ENCODE measurements around the gene GRM4. TPM values are rescaled to one million over a fixed set of nuclear protein-coding genes. Genes with fewer than 3 reads are reported as not detected.

The GRM4 gene
- total RNA-seq, 1 donor from 2014 or later: 0.29 TPM

GRCh38 chr6:34095741-34096140, 50.1 kb downstream of the GRM4 start:
- H3K4me1 ChIP-seq: no peaks in the 10 kb centered on the region
- no peak overlapping the region for H3K27ac ChIP-seq
- intact Hi-C loops (cut with DNase I): no loop called here
- H3K36me3 ChIP-seq: no peaks in the 10 kb centered on the region
- TF ChIP-seq, protein P1, sequence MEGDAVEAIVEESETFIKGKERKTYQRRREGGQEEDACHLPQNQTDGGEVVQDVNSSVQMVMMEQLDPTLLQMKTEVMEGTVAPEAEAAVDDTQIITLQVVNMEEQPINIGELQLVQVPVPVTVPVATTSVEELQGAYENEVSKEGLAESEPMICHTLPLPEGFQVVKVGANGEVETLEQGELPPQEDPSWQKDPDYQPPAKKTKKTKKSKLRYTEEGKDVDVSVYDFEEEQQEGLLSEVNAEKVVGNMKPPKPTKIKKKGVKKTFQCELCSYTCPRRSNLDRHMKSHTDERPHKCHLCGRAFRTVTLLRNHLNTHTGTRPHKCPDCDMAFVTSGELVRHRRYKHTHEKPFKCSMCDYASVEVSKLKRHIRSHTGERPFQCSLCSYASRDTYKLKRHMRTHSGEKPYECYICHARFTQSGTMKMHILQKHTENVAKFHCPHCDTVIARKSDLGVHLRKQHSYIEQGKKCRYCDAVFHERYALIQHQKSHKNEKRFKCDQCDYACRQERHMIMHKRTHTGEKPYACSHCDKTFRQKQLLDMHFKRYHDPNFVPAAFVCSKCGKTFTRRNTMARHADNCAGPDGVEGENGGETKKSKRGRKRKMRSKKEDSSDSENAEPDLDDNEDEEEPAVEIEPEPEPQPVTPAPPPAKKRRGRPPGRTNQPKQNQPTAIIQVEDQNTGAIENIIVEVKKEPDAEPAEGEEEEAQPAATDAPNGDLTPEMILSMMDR (IDR thresholded peaks at IDR 0.05): no peak
- H3K4me3 ChIP-seq: no peak overlapping the region
- H3K27me3 ChIP-seq: peaks cover 11% of the 10 kb centered on the region
- no peak for DNase-seq
- no peaks in the 10 kb centered on the region for H3K9me3 ChIP-seq
- no peak for ATAC-seq

DNA sequence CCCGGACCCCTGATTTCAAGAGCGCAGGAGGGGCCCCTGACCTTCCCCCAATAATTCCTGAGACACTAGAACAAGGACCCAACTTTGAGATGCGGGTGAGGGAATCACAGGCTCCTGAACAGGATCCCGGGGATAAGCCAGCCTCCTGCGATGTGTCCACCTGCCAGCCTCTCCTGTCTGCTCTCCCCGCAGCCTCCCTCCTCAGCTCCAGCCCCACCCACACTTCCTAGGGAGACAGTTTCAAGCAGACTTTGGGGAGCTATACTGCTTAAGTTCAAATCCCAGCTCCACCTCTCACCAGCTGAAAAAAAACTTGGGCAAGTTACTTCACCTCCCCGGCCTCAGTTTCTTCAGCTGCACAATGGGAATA, 50.8 kb downstream of the GRM4 start:
- Histone ChIP-seq H3K27ac (no peak overlapping the region), H3K27me3 (peaks cover 11% of the 10 kb centered on the region), H3K4me1 (no peaks in the 10 kb centered on the region), H3K9me3 (no peaks in the 10 kb centered on the region), H3K4me3 (no peak overlapping the region), H3K36me3 (no peaks in the 10 kb centered on the region)
- TF ChIP-seq, protein P1 (IDR thresholded peaks at IDR 0.05): no peak
- no peak for DNase-seq
- ATAC-seq: no peak
- intact Hi-C loops (cut with DNase I): no loop called here

GRCh38 chr6:34094474-34095135, 51.3 kb downstream of the GRM4 start:
- ATAC-seq (no peak), DNase-seq (no peak)
- H3K36me3 ChIP-seq: no peaks in the 10 kb centered on the region
- H3K4me3 ChIP-seq: no peak overlapping the region
- TF ChIP-seq, protein P1 (IDR thresholded peaks at IDR 0.05): no peak
- no peaks in the 10 kb centered on the region for H3K4me1 ChIP-seq
- peaks cover 11% of the 10 kb centered on the region for H3K27me3 ChIP-seq
- intact Hi-C loops (cut with DNase I): no loop called here
- H3K9me3 ChIP-seq: no peaks in the 10 kb centered on the region
- no peak overlapping the region for H3K27ac ChIP-seq

DNA sequence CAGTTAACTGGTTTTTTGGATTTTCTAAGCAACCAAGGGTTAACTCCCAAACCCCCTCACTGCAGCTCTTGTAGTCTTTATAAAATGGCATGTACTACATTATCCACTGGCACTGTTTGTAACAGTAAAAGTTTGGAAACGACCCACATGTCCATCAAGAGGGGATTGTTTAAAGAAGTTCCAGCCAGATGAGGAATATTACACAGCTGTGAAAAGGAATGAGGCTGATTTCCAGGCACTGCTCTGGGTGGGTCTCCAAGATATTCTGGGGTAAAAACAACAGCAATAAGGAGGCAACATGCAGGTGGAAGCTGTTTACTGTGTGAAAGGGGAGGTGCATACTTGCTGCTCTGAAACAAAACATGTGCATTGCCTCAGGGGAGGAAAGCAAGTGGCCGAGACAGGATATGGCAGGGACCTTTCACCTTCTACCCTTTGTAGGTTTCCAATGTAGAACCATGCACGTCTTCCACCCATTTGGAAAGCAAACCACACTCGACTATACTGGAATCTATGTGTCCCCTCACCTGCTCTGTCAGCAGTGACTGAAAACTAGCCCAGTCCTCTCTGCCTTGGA, 51.9 kb downstream of the GRM4 start:
- ATAC-seq (no peak), DNase-seq (no peak)
- no peak overlapping the region for H3K27ac ChIP-seq
- intact Hi-C loops (cut with DNase I): no loop called here
- TF ChIP-seq, protein P1 (IDR thresholded peaks at IDR 0.05): no peak
- H3K27me3 ChIP-seq: peaks cover 11% of the 10 kb centered on the region
- no peaks in the 10 kb centered on the region for H3K36me3 ChIP-seq
- no peaks in the 10 kb centered on the region for H3K9me3 ChIP-seq
- H3K4me1 ChIP-seq: no peaks in the 10 kb centered on the region
- no peak overlapping the region for H3K4me3 ChIP-seq

DNA sequence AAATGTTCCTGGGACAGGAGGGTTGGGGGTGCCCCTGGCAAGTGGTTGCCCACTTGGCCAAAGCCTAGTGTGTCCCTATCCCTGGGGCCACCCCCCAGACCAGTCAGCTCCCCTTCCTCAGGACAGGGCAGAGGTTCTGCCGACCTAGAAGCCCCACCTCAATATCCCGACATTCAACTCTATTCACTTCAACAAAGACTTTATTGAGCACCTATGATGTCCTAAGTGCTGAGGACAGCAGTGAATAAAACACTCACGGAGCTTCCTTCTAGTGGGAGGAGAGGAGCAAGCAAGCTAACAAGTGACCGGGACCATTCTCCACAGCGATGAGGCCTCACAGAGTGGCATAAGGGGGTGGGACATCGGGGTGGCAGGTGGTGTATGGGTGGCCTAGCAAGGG, 52.7 kb downstream of the GRM4 start:
- Histone ChIP-seq H3K4me3 (no peak overlapping the region), H3K36me3 (no peaks in the 10 kb centered on the region), H3K27ac (no peak overlapping the region), H3K9me3 (no peaks in the 10 kb centered on the region), H3K4me1 (no peaks in the 10 kb centered on the region), H3K27me3 (peaks cover 11% of the 10 kb centered on the region)
- TF ChIP-seq, protein P1 (IDR thresholded peaks at IDR 0.05): no peak
- intact Hi-C loops (cut with DNase I): no loop called here
- no peak for DNase-seq
- no peak for ATAC-seq

All from upper lobe of right lung (tissue), 1 donor.